Measurements from ENCODE around the gene BEAN1. TPM values are rescaled to one million over a fixed set of nuclear protein-coding genes. Genes with fewer than 3 reads are reported as not detected.

BEAN1 gene
- total and polyA plus RNA-seq, 12 donors = 0.26 to 9.6 (median 2.0) TPM

DNA sequence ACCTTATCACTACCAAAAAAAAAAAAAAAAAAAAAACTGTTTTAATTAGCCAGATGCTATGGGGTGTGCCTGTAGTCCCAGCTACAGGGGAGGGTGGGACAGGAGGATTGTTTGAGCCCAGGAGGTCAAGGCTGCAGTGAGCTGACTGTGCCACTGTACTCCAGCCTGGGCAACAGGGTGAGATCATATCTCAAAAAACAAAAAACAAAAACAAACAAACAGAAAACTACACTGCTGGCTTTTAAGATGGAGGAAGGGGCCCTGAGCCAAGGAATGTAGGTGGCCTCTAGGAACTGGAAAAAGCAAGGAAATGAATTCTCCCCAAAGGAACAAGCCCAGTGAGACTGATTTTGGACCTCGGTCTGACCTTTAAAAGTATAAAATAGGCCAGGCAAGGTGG lies 61.4 kb downstream of the BEAN1 start:
- H3K4me1 ChIP-seq = peaks cover 0 to 29% (median 17%) of the 10 kb centered on the region in 9 donors
- intact Hi-C loops (cut with DNase I) = loop anchor here in 3 of 10 donors (10.0 kb wide), 3 partner anchors 66 to 144 kb away; partner anchors contain the start of genes CKLF (in 1 of the 3), CMTM3 (in 1 of the 3) and TK2 (in 1 of the 3)
- H3K36me3 ChIP-seq = peaks cover 0 to 2% (median 0%) of the 10 kb centered on the region in 9 donors
- peaks cover 0 to 5% (median 0%) of the 10 kb centered on the region in 11 donors for H3K9me3 ChIP-seq
- DNase-seq (no peak), ATAC-seq (no peak)
- H3K27ac ChIP-seq = no peak overlapping the region
- TF ChIP-seq, protein P1, sequence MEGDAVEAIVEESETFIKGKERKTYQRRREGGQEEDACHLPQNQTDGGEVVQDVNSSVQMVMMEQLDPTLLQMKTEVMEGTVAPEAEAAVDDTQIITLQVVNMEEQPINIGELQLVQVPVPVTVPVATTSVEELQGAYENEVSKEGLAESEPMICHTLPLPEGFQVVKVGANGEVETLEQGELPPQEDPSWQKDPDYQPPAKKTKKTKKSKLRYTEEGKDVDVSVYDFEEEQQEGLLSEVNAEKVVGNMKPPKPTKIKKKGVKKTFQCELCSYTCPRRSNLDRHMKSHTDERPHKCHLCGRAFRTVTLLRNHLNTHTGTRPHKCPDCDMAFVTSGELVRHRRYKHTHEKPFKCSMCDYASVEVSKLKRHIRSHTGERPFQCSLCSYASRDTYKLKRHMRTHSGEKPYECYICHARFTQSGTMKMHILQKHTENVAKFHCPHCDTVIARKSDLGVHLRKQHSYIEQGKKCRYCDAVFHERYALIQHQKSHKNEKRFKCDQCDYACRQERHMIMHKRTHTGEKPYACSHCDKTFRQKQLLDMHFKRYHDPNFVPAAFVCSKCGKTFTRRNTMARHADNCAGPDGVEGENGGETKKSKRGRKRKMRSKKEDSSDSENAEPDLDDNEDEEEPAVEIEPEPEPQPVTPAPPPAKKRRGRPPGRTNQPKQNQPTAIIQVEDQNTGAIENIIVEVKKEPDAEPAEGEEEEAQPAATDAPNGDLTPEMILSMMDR (IDR thresholded peaks at IDR 0.05) = no peak
- H3K4me3 ChIP-seq = no peak overlapping the region
- no peaks in the 10 kb centered on the region for H3K27me3 ChIP-seq
- 93 to 98% methylated on average over 1 of the region's 1 CpG for WGBS, 2 donors

DNA sequence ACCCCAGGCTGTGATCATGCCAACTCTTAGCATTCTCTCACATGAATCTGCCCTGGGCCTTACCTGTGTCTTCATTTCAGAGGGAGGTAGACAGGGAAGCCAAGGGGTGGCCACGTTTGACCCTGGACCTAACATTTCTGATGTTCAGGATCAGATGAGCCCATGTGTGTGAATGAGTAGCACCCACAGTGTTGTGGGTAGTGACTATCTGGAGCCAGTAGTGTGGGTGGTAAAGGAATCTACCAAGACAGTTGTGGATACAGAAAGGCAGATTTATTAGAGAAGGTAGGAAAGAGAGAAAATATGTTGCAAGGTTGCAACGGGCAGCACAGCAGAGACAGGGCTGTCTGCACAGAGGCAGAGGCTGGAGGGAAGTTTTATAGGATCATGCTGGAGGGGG lies 62.3 kb downstream of the BEAN1 start:
- H3K4me3 ChIP-seq = no peak overlapping the region
- H3K27me3 ChIP-seq = no peaks in the 10 kb centered on the region
- H3K9me3 ChIP-seq = peaks cover 0 to 5% (median 0%) of the 10 kb centered on the region in 11 donors
- DNase-seq (no peak), ATAC-seq (no peak)
- H3K4me1 ChIP-seq = peaks cover 0 to 24% (median 16%) of the 10 kb centered on the region in 9 donors
- TF ChIP-seq, protein P1 (IDR thresholded peaks at IDR 0.05) = no peak
- H3K36me3 ChIP-seq = peaks cover 0 to 2% (median 0%) of the 10 kb centered on the region in 9 donors
- intact Hi-C loops (cut with DNase I) = loop anchor here in 3 of 10 donors (10.0 kb wide), 3 partner anchors 65 to 145 kb away; partner anchors contain the start of genes CKLF (in 1 of the 3), CMTM3 (in 1 of the 3) and TK2 (in 1 of the 3)
- no peak overlapping the region for H3K27ac ChIP-seq
- 85 to 86% methylated on average over 2 of the region's 2 CpGs for WGBS, 2 donors

DNA sequence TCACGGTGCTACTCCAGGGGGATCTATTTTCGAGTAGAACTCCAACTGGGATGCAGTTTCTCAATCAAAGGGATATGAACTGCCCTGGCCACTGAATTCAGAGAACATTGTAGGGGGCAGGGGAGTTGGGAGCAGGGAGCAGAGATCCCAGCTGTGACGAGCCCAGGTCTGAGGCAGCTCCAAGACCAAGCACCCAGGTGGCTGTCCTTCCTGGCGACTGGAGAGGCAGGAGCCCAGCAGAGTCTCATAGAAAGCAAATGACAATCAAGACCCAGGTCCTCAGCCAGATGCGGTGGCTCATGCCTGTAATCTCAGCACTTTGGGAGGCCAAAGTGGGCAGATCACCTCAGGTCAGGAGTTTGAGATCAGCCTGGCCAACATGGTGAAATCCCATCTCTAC lies 62.7 kb downstream of the BEAN1 start:
- Histone ChIP-seq H3K36me3 (peaks cover 0 to 2% (median 0%) of the 10 kb centered on the region in 9 donors), H3K4me3 (no peak overlapping the region), H3K4me1 (peaks cover 0 to 24% (median 16%) of the 10 kb centered on the region in 9 donors), H3K27me3 (no peaks in the 10 kb centered on the region), H3K27ac (no peak overlapping the region), H3K9me3 (peaks cover 0 to 5% (median 0%) of the 10 kb centered on the region in 11 donors)
- DNase-seq (no peak), ATAC-seq (no peak)
- TF ChIP-seq, protein P1 (IDR thresholded peaks at IDR 0.05) = no peak
- intact Hi-C loops (cut with DNase I) = loop anchor here in 3 of 10 donors (10.0 kb wide), 3 partner anchors 65 to 145 kb away; partner anchors contain the start of genes CKLF (in 1 of the 3), CMTM3 (in 1 of the 3) and TK2 (in 1 of the 3)
- 95% methylated on average over 5 of the region's 5 CpGs for WGBS, 2 donors

DNA sequence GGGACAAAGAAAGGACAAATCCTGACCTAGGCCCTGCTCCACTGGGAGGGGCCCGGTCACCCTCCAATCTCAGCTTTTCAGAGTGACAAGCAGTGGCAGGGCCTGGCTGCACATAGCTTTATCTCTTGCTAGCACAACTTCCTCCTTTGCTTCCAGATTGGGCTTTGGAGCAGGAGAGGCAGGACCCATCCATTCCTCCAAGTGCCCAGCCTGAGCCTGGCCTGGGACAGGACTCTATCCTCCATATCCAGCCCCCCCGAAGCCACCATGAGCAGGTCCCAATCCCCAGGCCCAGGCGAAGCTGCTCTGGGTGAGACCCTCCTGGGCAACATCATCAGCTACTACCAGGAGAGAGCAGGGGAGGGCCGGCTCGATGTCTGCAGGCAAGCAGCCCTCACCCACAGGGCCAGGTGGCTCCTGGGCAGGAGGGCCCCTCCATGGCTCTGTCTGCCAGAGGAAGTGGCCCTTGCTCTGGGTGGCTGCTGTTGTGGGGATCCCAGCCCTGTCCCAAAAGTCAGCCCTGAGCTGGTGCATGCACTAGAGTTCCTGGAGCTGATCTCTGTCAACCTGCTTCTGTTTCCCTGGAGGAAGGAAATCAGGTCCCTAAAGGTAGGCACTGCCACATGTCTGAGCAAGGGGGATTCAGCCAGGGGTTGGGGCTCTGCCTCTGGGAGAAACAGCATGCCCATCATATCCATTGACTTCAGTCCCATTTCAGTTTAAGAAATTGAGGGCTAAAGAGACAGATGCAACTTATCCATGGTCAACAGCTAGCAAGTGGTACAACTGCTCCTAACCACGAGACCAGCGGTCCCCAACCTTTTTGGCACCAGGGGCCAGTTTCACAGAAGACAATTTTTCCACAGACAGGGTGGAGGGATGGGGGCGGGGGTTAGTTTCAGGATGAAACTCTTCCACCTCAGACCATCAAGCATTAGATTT lies 64.0 kb downstream of the BEAN1 start:
- H3K4me1 ChIP-seq = peaks cover 0 to 21% (median 16%) of the 10 kb centered on the region in 9 donors
- 75 to 85% methylated on average over 8 of the region's 8 CpGs for WGBS, 2 donors
- TF ChIP-seq, protein P1 (IDR thresholded peaks at IDR 0.05) = no peak
- no peak overlapping the region for H3K4me3 ChIP-seq
- peaks cover 0 to 2% (median 0%) of the 10 kb centered on the region in 9 donors for H3K36me3 ChIP-seq
- H3K9me3 ChIP-seq = peaks cover 0 to 5% (median 0%) of the 10 kb centered on the region in 11 donors
- no peak overlapping the region for H3K27ac ChIP-seq
- intact Hi-C loops (cut with DNase I) = no loop called here
- ATAC-seq (peak in 3 of 8 donors; percentile 9 to 14 (median 14)), DNase-seq (no peak)
- H3K27me3 ChIP-seq = no peaks in the 10 kb centered on the region

Measured in heart right ventricle (tissue), 16 donors.